Measurements from ENCODE around the gene ELF2. TPM values are rescaled to one million over a fixed set of nuclear protein-coding genes. Genes with fewer than 3 reads are reported as not detected.
A peak's percentile ranks its signal among the peaks of the same experiment; 100 is the strongest.
"Not testable (repeated sequence)": the region's sequence is repeated elsewhere in the genome, so short reads cannot be mapped to it uniquely, and the experiment has no call there.

The ELF2 gene
- total RNA-seq, 1 experiment from 2014 or later = 26.5 TPM

DNA sequence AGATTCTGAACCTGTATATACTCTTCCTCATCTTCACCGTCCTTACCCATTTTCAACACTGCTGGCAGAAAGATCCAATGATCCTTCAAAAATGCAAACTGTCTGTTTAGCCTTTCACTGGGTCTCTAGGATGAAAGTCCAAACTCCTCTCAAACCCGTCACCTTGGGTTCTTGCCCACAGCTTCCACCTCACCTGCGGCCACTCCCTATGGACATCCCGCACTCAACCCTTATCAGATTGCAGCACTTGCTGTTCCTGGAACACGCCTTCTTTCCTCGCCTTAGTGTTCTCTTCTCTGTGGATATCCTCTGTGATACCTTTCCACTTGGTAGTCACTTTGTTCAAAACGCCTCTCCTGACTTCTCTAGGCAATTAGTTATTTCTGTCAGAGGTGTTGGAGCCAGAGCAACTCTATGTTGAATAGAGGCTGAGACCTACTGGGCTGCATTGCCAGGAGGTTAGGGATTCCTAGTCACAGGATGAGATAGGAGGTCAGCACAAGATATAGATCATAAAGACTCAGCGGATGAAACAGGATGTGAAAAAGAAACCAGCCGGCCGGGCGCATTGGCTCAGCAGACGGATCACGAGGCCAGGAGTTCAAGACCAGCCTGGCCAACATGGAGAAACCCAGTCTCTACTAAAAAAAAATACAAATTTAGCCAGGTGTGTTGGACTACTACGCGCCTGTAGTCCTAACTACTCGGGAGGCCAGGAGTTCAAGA, 165.6 kb downstream of the ELF2 start:
- intact Hi-C loops (cut with micrococcal nuclease) = no loop called here
- no peaks in the 10 kb centered on the region for H3K9me3 Mint-ChIP-seq (ENCODE audit: unreplicated experiment)

DNA sequence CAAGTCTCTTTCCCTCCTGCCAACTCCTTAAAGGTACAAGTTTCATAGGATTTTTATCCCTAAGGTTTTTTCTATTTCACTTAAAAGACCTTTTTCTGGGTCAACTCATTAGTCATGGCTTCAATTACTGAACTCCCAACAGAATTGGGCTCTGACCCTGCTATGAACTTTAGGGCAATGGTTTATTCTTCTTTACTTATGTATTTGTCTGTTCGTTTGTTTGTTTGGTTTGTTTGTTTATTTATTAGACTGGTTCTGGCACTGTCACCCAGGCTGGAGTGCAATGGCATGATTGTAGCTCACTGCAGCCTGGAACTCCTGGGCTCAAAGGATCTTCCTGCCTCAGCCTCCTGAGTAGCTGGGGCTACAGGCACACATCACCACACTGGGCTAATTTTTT, 167.3 kb downstream of the ELF2 start:
- H3K27me3 Mint-ChIP-seq (ENCODE audit: insufficient read depth, unreplicated experiment) = no peaks in the 10 kb centered on the region
- H3K27ac Mint-ChIP-seq (ENCODE audit: low read depth, unreplicated experiment) = no peak overlapping the region
- H3K9me3 Mint-ChIP-seq (ENCODE audit: unreplicated experiment) = no peaks in the 10 kb centered on the region
- H3K36me3 Mint-ChIP-seq (ENCODE audit: insufficient read depth, unreplicated experiment) = peaks cover 5% of the 10 kb centered on the region
- CTCF ChIA-PET = interaction anchor here (0.7 to 1.2 kb wide), 2 partner anchors 21 to 72 kb away, joined by 3 to 4 read pairs; no protein-coding TSS in a partner anchor
- intact Hi-C loops (cut with micrococcal nuclease) = no loop called here
- no TSS peak for BruUV-seq (replicated peaks)
- POLR2A ChIA-PET = no interaction called here
- H3K4me3 Mint-ChIP-seq (ENCODE audit: unreplicated experiment) = no peak overlapping the region
- peaks cover 18% of the 10 kb centered on the region for H3K4me1 Mint-ChIP-seq (ENCODE audit: insufficient read depth, unreplicated experiment)
- no peak for TF ChIP-seq CTCF (IDR thresholded peaks at IDR 0.05; ENCODE audit: unreplicated experiment)
- DNase-seq (ENCODE audit: unreplicated experiment) = no peak

More for the DNA sequence above, 165.6 kb downstream of the ELF2 start:
- no peak for TF ChIP-seq CTCF (IDR thresholded peaks at IDR 0.05; ENCODE audit: unreplicated experiment)
- POLR2A ChIA-PET = no interaction called here
- H3K27me3 Mint-ChIP-seq (ENCODE audit: insufficient read depth, unreplicated experiment) = no peaks in the 10 kb centered on the region
- peaks cover 5% of the 10 kb centered on the region for H3K36me3 Mint-ChIP-seq (ENCODE audit: insufficient read depth, unreplicated experiment)
- peaks cover 24% of the 10 kb centered on the region for H3K4me1 Mint-ChIP-seq (ENCODE audit: insufficient read depth, unreplicated experiment)
- CTCF ChIA-PET = no interaction called here
- H3K27ac Mint-ChIP-seq (ENCODE audit: low read depth, unreplicated experiment) = no peak overlapping the region
- DNase-seq (ENCODE audit: unreplicated experiment) = no peak
- no TSS peak for BruUV-seq (replicated peaks)
- H3K4me3 Mint-ChIP-seq (ENCODE audit: unreplicated experiment) = no peak overlapping the region

DNA sequence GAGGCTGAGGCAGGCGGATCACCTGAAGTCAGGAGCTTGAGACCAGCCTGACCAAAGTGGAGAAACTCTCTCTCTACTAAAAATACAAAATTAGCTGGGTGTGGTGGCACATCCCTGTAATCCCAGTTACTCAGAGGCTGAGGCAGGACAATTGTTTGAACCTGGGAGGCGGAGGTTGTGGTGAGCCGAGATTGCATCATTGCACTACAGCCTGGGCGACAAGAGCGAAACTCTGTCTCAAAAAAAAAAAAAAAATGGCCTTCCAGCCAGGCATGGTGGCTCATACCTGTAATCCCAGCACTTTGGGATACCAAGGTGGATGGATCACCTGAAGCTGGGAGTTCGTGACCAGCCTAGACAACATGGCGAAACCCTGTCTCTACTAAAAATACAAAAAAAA, 168.7 kb downstream of the ELF2 start:
- intact Hi-C loops (cut with micrococcal nuclease); H3K27ac Mint-ChIP-seq (ENCODE audit: low read depth, unreplicated experiment); H3K36me3 Mint-ChIP-seq (ENCODE audit: insufficient read depth, unreplicated experiment); H3K4me1 Mint-ChIP-seq (ENCODE audit: insufficient read depth, unreplicated experiment); H3K4me3 Mint-ChIP-seq (ENCODE audit: unreplicated experiment); H3K27me3 Mint-ChIP-seq (ENCODE audit: insufficient read depth, unreplicated experiment); POLR2A ChIA-PET; H3K9me3 Mint-ChIP-seq (ENCODE audit: unreplicated experiment); BruUV-seq (replicated peaks): not testable (repeated sequence)
- peak; percentile 47 for DNase-seq (ENCODE audit: unreplicated experiment)
- CTCF ChIA-PET = interaction anchor here (0.7 to 1.5 kb wide), 3 partner anchors 8 to 22 kb away, joined by 3 to 9 read pairs (median 3); no protein-coding TSS in a partner anchor

DNA sequence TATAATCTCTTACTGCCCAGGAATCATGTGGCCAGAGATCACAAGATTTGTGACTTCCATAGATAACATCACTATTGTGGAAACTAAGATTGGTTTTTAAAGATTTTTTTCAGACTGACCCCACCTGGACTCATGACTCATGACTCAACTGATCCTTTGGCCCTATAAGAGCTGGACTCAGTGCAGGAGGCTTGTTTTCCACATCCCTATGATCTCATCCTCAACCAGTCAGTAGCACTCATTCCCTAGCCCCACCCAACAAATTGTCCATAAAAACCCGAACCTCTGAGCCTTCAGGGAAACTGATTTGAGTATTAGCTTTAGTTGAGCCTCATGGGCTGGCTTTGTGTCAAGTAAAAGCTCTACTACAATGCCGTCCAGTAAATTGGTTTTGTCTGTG, 169.4 kb downstream of the ELF2 start:
- H3K4me3 Mint-ChIP-seq (ENCODE audit: unreplicated experiment) = no peak overlapping the region
- no peak for TF ChIP-seq CTCF (IDR thresholded peaks at IDR 0.05; ENCODE audit: unreplicated experiment)
- H3K27ac Mint-ChIP-seq (ENCODE audit: low read depth, unreplicated experiment) = no peak overlapping the region
- BruUV-seq (replicated peaks) = no TSS peak
- H3K27me3 Mint-ChIP-seq (ENCODE audit: insufficient read depth, unreplicated experiment) = no peaks in the 10 kb centered on the region
- peaks cover 8% of the 10 kb centered on the region for H3K4me1 Mint-ChIP-seq (ENCODE audit: insufficient read depth, unreplicated experiment)
- H3K36me3 Mint-ChIP-seq (ENCODE audit: insufficient read depth, unreplicated experiment) = no peaks in the 10 kb centered on the region
- intact Hi-C loops (cut with micrococcal nuclease) = no loop called here
- no peaks in the 10 kb centered on the region for H3K9me3 Mint-ChIP-seq (ENCODE audit: unreplicated experiment)
- no peak for DNase-seq (ENCODE audit: unreplicated experiment)
- ChIA-PET POLR2A (interaction anchor here (2.3 kb wide), 1 partner anchor 7 kb away, joined by 8 read pairs; the partner anchor contains the start of gene NOCT), CTCF (interaction anchor here (0.8 to 1.5 kb wide), 2 partner anchors 9 to 23 kb away, joined by 3 to 9 read pairs; no protein-coding TSS in a partner anchor)

Other genes with a start within 250 kb of the ELF2 start
- 16.5 and 25.5 TPM in 2 replicates for gene NOCT, start 161.4 kb downstream of the ELF2 start, total RNA-seq (2022)
- not detected in 2 replicates for gene MGARP, start 103.0 kb upstream of the ELF2 start, total RNA-seq (2022)
- gene NAA15, start 124.3 kb upstream of the ELF2 start, total RNA-seq (2022) = 54.9 and 80.6 TPM in 2 replicates
- 86.1 and 102 TPM in 2 replicates for gene NDUFC1, start 125.3 kb upstream of the ELF2 start, total RNA-seq (2022)

Measured in MCF 10A (cell line).